Measurements from ENCODE around the gene GP5.

GP5 gene

DNA sequence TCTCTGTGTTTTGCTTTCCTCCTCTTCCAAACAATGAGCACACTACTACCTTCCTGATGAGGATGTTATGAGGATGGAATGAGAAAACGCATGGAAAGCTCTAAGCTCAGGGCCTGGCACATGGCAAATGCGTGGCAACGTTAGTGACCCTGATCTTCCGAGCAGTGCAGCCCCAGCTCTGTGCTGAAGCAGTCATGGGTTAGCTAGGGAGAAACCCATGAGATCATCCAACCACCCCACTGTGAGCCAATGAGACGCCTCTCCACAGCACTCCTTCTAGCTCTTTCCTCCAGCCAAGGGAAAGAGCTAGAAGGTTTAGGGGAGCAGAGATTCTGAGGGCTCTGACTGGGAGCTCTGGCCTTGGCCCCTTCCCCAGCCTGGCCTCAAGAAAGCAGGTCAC is 52.4 kb downstream of the GP5 start:
- DNase-seq, result no peak

DNA sequence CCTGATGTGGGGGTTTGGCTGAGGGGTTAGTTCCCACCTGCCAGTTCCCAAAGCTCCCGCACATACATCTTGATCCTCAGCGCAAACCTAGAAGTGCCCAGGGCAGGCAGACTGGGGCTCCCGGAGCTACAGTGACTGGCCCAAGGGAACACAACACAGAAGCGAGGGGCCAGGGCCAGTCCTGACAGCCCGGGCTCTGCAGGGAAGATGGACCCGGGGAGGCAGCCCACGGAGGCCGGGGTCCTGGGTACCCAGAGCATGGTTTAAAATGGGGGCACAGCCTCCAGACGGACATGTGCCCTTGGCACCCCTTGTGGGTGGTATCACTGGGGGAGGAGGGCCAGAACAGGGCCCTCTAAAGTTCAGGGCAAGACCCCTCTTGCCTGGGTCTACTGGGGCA is 53.0 kb downstream of the GP5 start:
- DNase-seq, result no peak
